ENCODE measurements around the gene TRABD2B. TPM values are rescaled to one million over a fixed set of nuclear protein-coding genes. Genes with fewer than 3 reads are reported as not detected.

Gene TRABD2B
- total and polyA plus RNA-seq, 2 donors (not counting 3 experiments of a cell fraction or from before 2014, with no cell fraction given), result not detected

GRCh38 chr1:47837866-47838561 lies 159.2 kb downstream of the TRABD2B start:
- Histone ChIP-seq H3K27ac (ENCODE audit: insufficient read depth, low read depth, low read length) (no peak overlapping the region), H3K4me3 (replicated peaks in 1 of 3; ENCODE audit: insufficient read depth in 1 of 3, low read depth in 1 of 3, low read length in 3 of 3) (no peak overlapping the region), H3K36me3 (ENCODE audit: control insufficient read depth in 2 of 2, extremely low read depth in 1 of 2, insufficient read depth in 2 of 2, low read length in 2 of 2) (no peaks in the 10 kb centered on the region), H3K9ac (replicated peaks; ENCODE audit: extremely low read depth, insufficient read depth, low read length) (no peak overlapping the region), H3K9me1 (replicated peaks; ENCODE audit: control insufficient read depth, extremely low read depth, insufficient read depth, low read length) (no peaks in the 10 kb centered on the region), H2AFZ (ENCODE audit: low read depth, low read length) (no peak overlapping the region), H3K4me2 (ENCODE audit: insufficient read depth, low read length) (no peak overlapping the region), H3K27me3 (ENCODE audit: control insufficient read depth in 2 of 2, insufficient read depth in 2 of 2, low read length in 2 of 2) (no peaks in the 10 kb centered on the region), H3K4me1 (ENCODE audit: control insufficient read depth, extremely low read depth, insufficient read depth, low read length) (no peaks in the 10 kb centered on the region), H4K20me1 (replicated peaks; ENCODE audit: control insufficient read depth, extremely low read depth, insufficient read depth, low read length) (no peaks in the 10 kb centered on the region), H3K9me3 (replicated peaks; ENCODE audit: control insufficient read depth, insufficient read depth, low read length) (no peaks in the 10 kb centered on the region), H3K79me2 (ENCODE audit: control insufficient read depth, insufficient read depth, low read length) (no peaks in the 10 kb centered on the region)
- intact Hi-C loops (cut with micrococcal nuclease), result no loop called here
- FAIRE-seq, result no peak
- no peak for DNase-seq (ENCODE audit: low read depth, low spot score)
- dilution Hi-C loops (cut with MboI; ENCODE audit: extremely low pct_ligation_motif_present, low sequenced_read_pairs), result no loop called here
- no TSS peak for BruUV-seq (replicated peaks)
- ChIA-PET CTCF (no interaction called here), POLR2A (no interaction called here)
- TF ChIP-seq MAX (IDR thresholded peaks at IDR 0.05; ENCODE audit: insufficient read depth, insufficient read length) (no peak), POLR2A (IDR thresholded peaks at IDR 0.05; ENCODE audit: low read depth, low read length) (no peak), JUN (IDR thresholded peaks at IDR 0.05; ENCODE audit: borderline replicate concordance, insufficient read depth, insufficient read length, low read depth) (no peak), FOS (IDR thresholded peaks at IDR 0.05; ENCODE audit: borderline replicate concordance, insufficient read depth, low read length) (no peak), MYC (IDR thresholded peaks at IDR 0.05; ENCODE audit: low read depth, low read length) (no peak), GATA2 (IDR thresholded peaks at IDR 0.05; ENCODE audit: insufficient read depth, insufficient read length, low read depth, low read length) (no peak), EZH2 (IDR thresholded peaks at IDR 0.05; ENCODE audit: borderline replicate concordance, low read depth, low read length, severe bottlenecking) (no peak), POLR2AphosphoS5 (IDR thresholded peaks at IDR 0.05; ENCODE audit: insufficient read depth, low read depth, low read length) (no peak), CTCF (IDR thresholded peaks at IDR 0.05; ENCODE audit: extremely low read depth in 1 of 2, insufficient read depth in 1 of 2, low read depth in 1 of 2, low read length in 2 of 2) (no peak)
